Measurements from ENCODE around the gene HECA. TPM values are rescaled to one million over a fixed set of nuclear protein-coding genes. Genes with fewer than 3 reads are reported as not detected.
"Not testable (repeated sequence)": the region's sequence is repeated elsewhere in the genome, so short reads cannot be mapped to it uniquely, and the experiment has no call there.

Gene HECA
- total and polyA plus RNA-seq, 2 of the 8 experiments (the other 6 are each of a cell fraction or from before 2014, with no cell fraction given) = 2.4 to 9.2 TPM

DNA sequence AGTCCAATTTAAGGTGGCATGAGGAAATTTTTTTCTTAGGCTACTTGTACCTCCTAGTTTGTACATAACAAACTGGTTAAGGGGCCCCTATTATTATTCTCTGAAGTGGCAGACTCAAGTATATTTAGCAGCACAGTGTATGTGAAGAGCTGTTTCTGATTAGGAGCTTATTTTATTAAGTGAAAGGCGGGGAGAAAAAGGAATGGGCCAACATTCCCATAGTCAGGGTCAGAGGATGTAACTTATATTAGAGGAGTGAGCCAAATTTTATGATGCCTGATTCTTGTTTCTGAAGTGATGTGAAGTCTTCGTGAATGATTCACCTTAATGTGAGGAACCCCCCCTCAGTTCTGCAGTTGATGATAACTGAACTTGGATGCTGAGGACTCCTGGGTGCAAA lies 2.8 kb downstream of the HECA start (continued):
- TF ChIP-seq, protein P1, sequence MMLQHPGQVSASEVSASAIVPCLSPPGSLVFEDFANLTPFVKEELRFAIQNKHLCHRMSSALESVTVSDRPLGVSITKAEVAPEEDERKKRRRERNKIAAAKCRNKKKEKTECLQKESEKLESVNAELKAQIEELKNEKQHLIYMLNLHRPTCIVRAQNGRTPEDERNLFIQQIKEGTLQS (IDR thresholded peaks at IDR 0.05; ENCODE audit: insufficient read depth, low read depth, low read length) = no peak

DNA sequence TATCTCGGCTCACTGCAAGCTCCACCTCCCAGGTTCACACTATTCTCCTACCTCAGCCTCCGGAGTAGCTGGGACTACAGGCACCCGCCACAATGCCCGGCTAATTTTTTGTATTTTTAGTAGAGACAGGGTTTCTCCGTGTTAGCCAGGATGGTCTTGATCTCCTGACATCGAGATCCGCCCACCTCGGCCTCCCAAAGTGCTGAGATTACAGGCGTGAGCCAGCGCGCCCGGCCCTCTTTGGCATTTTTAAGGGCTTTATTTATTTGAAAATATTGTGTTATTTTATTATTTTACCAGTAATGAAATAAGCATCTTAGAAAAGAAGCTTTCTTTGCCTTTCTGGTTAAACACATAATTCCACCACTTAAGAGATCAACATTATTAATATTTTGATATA lies 6.0 kb downstream of the HECA start:
- CTCF ChIA-PET (ENCODE audit: partially characterized antibody); POLR2A ChIA-PET (ENCODE audit: partially characterized antibody); H3K27me3 ChIP-seq (replicated peaks in 1 of 4; ENCODE audit: control insufficient read depth in 3 of 4, extremely low read depth in 1 of 4, insufficient read depth in 3 of 4, low read length in 3 of 4); H3K56ac ChIP-seq (replicated peaks; ENCODE audit: insufficient read length, low read depth, low read length); H2BK20ac ChIP-seq (ENCODE audit: low read length); H4K91ac ChIP-seq (replicated peaks; ENCODE audit: insufficient read length, low read length); H3K79me1 ChIP-seq (ENCODE audit: low read depth, low read length); H4K20me1 ChIP-seq (replicated peaks in 1 of 2; ENCODE audit: control insufficient read depth in 1 of 2, insufficient read depth in 2 of 2, low read length in 2 of 2); H2BK120ac ChIP-seq (replicated peaks; ENCODE audit: low read depth, low read length); FAIRE-seq; H2AK5ac ChIP-seq (ENCODE audit: low read depth, low read length); H2AFZ ChIP-seq (ENCODE audit: low read length); H2BK5ac ChIP-seq (ENCODE audit: low read depth, low read length); H2BK12ac ChIP-seq (ENCODE audit: low read depth, low read length); DNase-seq (ENCODE audit: low read depth in 1 of 2, low spot score in 2 of 2); H3K23me2 ChIP-seq (ENCODE audit: low read depth, low read length); H3K23ac ChIP-seq (ENCODE audit: insufficient read length); H3K36me3 ChIP-seq (ENCODE audit: control insufficient read depth in 2 of 4, insufficient read depth in 4 of 4, low read length in 3 of 4); H3K4me3 ChIP-seq (ENCODE audit: extremely low read depth in 1 of 4, insufficient read depth in 2 of 4, low read depth in 3 of 4, low read length in 4 of 4); H3K18ac ChIP-seq (ENCODE audit: extremely low read depth, low read length); H2BK15ac ChIP-seq (ENCODE audit: low read length); H3K4ac ChIP-seq (replicated peaks; ENCODE audit: insufficient read length, low read depth, low read length); H3K27ac ChIP-seq (ENCODE audit: low read depth, low read length); H4K8ac ChIP-seq (ENCODE audit: extremely low read depth, insufficient read depth, low read length); H3K4me2 ChIP-seq (ENCODE audit: insufficient read depth in 1 of 2, low read depth in 2 of 2, low read length in 2 of 2); H3K4me1 ChIP-seq (replicated peaks in 1 of 4; ENCODE audit: control insufficient read depth in 3 of 4, insufficient read depth in 4 of 4, low read length in 3 of 4); H3K9ac ChIP-seq (replicated peaks in 1 of 4; ENCODE audit: extremely low read depth in 1 of 4, low read depth in 3 of 4, low read length in 3 of 4); H3K14ac ChIP-seq (ENCODE audit: insufficient read length); H4K5ac ChIP-seq (ENCODE audit: insufficient read length, low read depth, low read length); H3K9me3 ChIP-seq (ENCODE audit: insufficient read depth in 2 of 2, low read depth in 1 of 2, low read length in 1 of 2): not testable (repeated sequence)
- H3K79me2 ChIP-seq (ENCODE audit: control insufficient read depth in 1 of 2, insufficient read depth in 2 of 2, low read length in 2 of 2) = peaks cover 0 to 22% of the 10 kb centered on the region in 2 experiments; a peak in 2 of 4 replicates
- WGBS, 2 experiments (ENCODE audit: extremely low coverage in 1 of 2, insufficient coverage in 1 of 2, insufficient read length in 1 of 2, insufficient replicate concordance in 2 of 2, low coverage in 1 of 2, low lambda C conversion rate in 2 of 2, missing lambda C conversion rate in 1 of 2) = 91% methylated on average over 12 of the region's 12 CpGs; no CpG with 5 or more reads in 1 of the 2 experiments
